Measurements from ENCODE around the gene FAM111B.
"Not testable (repeated sequence)": the region's sequence is repeated elsewhere in the genome, so short reads cannot be mapped to it uniquely, and the experiment has no call there.

FAM111B gene

GRCh38 chr11:59106363-59107336 is at the start of gene FAM111B:
FAM111B (plus strand) TSS chr11:59107237; CDS start chr11:59109626, 2,389 bp downstream.
- CTCF ChIA-PET = interaction anchor here (1.1 kb wide), 1 partner anchor 9 kb away, joined by 3 read pairs; no protein-coding TSS in a partner anchor
- POLR2A ChIA-PET = interaction anchor here (0.7 kb wide), 1 partner anchor 199 kb away, joined by 3 read pairs; no protein-coding TSS in a partner anchor
- no peak for DNase-seq (ENCODE audit: extremely low spot score)
- TF ChIP-seq L3MBTL2 (conservative IDR thresholded peaks at IDR 0.05) = no peak
- TF ChIP-seq NFRKB (IDR thresholded peaks at IDR 0.05) = no peak
- no peak for TF ChIP-seq ELF4 (IDR thresholded peaks at IDR 0.05)
- no peak for TF ChIP-seq CTBP1 (IDR thresholded peaks at IDR 0.05; ENCODE audit: borderline replicate concordance)
- TF ChIP-seq SUZ12 (IDR thresholded peaks at IDR 0.05) = no peak
- TF ChIP-seq LEF1 (IDR thresholded peaks at IDR 0.05; ENCODE audit: borderline replicate concordance) = no peak
- TF ChIP-seq TARDBP (IDR thresholded peaks at IDR 0.05) = no peak
- TF ChIP-seq ZNF384 (IDR thresholded peaks at IDR 0.05) = no peak
- TF ChIP-seq FOXK2 (IDR thresholded peaks at IDR 0.05) = no peak
- no peak for TF ChIP-seq PKNOX1 (IDR thresholded peaks at IDR 0.05)
- TF ChIP-seq FOXA1 (IDR thresholded peaks at IDR 0.05) = no peak
- no peak for TF ChIP-seq FOXM1 (IDR thresholded peaks at IDR 0.05; ENCODE audit: borderline replicate concordance)

- TF ChIP-seq ZNF384 (IDR thresholded peaks at IDR 0.05) (peak; percentile 75; the same call in 1 of the 2 replicates), PKNOX1 (IDR thresholded peaks at IDR 0.05) (peak; percentile 96)
- DNase-seq (ENCODE audit: extremely low spot score) = peak; percentile 67
- CTCF ChIA-PET = interaction anchor here (0.6 to 1.2 kb wide), 7 partner anchors 11 to 671 kb away, joined by 3 to 5 read pairs (median 4); no protein-coding TSS in a partner anchor
- POLR2A ChIA-PET = not testable (repeated sequence)
Observed at GRCh38 chr11:59058120-59059033, 48.7 kb upstream of the FAM111B start.

GRCh38 chr11:59060096-59060495 is 46.9 kb upstream of the FAM111B start:
- DNase-seq (ENCODE audit: extremely low spot score); POLR2A ChIA-PET; CTCF ChIA-PET: not testable (repeated sequence)

- TF ChIP-seq SUZ12 (IDR thresholded peaks at IDR 0.05) (no peak), ELF4 (IDR thresholded peaks at IDR 0.05) (no peak)
- ChIA-PET POLR2A (no interaction called here), CTCF (no interaction called here)
Observed at GRCh38 chr11:59062602-59063529, 44.2 kb upstream of the FAM111B start.

GRCh38 chr11:59063996-59064727 is 42.9 kb upstream of the FAM111B start:
- CTCF ChIA-PET; POLR2A ChIA-PET; DNase-seq (ENCODE audit: extremely low spot score): not testable (repeated sequence)

More at GRCh38 chr11:59062602-59063529, 44.2 kb upstream of the FAM111B start:
- no peak for DNase-seq (ENCODE audit: extremely low spot score)

GRCh38 chr11:59069087-59069486 is 38.0 kb upstream of the FAM111B start:
- TF ChIP-seq ELF4 (IDR thresholded peaks at IDR 0.05) (no peak), HDGF (IDR thresholded peaks at IDR 0.05; ENCODE audit: borderline replicate concordance) (no peak), FOXM1 (IDR thresholded peaks at IDR 0.05; ENCODE audit: borderline replicate concordance) (no peak), LEF1 (IDR thresholded peaks at IDR 0.05; ENCODE audit: borderline replicate concordance) (no peak), TARDBP (IDR thresholded peaks at IDR 0.05) (no peak), ZNF384 (IDR thresholded peaks at IDR 0.05) (no peak), FOXA1 (IDR thresholded peaks at IDR 0.05) (no peak), L3MBTL2 (conservative IDR thresholded peaks at IDR 0.05) (no peak), BHLHE40 (IDR thresholded peaks at IDR 0.05; ENCODE audit: borderline replicate concordance) (no peak), NFRKB (IDR thresholded peaks at IDR 0.05) (no peak), ARNT (IDR thresholded peaks at IDR 0.05) (no peak), CTBP1 (IDR thresholded peaks at IDR 0.05; ENCODE audit: borderline replicate concordance) (no peak), SP1 (IDR thresholded peaks at IDR 0.05) (no peak), FOXK2 (IDR thresholded peaks at IDR 0.05) (no peak), SUZ12 (IDR thresholded peaks at IDR 0.05) (no peak)
- no peak for DNase-seq (ENCODE audit: extremely low spot score)
- ChIA-PET CTCF (interaction anchor here (1.2 kb wide), 1 partner anchor 11 kb away, joined by 4 read pairs; no protein-coding TSS in a partner anchor), POLR2A (no interaction called here)
